Renal pelvis (tissue), 4 donors: ENCODE data around the gene KCNG3. TPM values are rescaled to one million over a fixed set of nuclear protein-coding genes. Genes with fewer than 3 reads are reported as not detected.

ENCODE experiments used
- DNase-seq: peaks from one replicate; pipeline ENCODE4 v3.0.0-alpha.2; 2013
- polyA plus RNA-seq, 3 donors: library from polyadenylated mRNA; unstranded; fragments of 120-200 nt; gene quantifications; one replicate each; pipeline ENCODE4 v1.2.1, GENCODE V29; 2013; ENCODE audit not compliant: insufficient read length in 3 of 3

Gene KCNG3
- polyA plus RNA-seq, 3 donors = 0.52 to 0.75 (median 0.65) TPM

DNA sequence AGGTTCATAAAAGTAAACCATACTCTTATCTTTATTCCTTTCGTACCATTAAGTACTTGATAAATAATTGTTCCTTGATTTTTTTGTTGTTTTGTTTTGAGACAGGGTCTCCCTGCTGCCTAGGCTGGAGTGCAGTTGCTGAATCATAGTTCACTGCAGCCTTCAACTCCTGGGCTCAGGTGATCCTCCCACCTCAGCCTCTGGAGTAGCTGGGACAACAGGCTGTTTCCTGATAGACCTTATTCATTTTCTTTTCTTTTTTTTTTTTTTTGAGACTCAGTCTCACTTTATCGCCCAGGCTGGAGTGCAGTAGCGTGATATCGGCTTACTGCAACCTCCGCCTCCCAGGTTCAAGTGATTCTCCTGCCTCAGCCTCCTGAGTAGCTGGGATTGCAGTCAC lies 5.5 kb downstream of the KCNG3 start:
- no peak for DNase-seq

DNA sequence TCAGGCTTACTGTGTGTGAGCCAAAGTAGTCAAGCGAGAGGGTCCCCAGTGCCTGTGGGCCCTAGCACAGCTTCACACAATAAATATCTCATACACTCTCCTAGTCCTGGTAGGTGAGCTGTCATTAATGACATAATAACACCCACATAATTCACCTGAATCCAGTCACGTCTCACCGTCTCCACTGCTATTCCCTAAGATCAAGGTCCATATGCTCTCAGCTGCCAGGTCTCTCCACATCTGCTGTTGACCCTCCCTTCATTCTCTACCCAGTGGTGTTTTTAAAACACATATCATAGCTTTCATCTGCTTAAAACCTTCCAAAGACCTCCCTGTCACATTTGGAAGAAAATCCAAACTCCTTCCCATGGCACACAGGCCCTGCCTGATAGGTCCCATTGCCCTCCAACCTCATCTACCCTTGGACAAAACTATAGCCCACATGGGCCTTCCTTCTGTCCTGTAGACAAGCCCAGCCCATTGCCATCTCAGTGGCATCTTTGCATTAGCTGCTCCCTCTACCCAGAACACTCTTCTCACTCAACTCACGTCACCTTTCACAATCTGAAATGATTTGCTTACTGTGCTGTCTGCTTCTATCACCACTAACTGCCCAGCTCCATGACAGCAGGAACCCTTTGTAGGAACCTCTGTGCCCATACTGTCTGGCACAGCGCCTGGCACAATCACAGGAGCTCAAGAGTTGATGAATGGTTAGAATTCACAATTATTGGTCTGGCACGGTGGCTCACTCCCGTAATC lies 7.5 kb downstream of the KCNG3 start:
- no peak for DNase-seq

DNA sequence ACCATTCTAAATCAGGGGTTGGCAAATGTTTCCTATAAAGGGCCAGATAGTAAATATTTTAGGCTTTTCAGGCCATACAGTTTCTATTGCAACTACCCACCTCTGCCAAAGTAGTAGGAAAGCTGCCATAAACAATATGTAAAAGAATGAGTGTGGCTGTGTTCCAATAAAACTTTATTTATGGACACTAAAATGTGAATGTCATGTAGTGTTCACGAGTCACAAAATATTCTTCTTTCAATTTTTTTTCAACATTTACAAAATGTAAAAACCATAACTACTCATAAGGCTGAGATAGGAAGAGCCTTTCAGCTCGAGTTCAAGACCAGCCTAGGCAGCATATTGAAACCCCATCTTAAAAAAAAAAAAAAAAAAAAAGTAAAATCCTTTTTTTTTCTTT lies 13.4 kb downstream of the KCNG3 start:
- no peak for DNase-seq

DNA sequence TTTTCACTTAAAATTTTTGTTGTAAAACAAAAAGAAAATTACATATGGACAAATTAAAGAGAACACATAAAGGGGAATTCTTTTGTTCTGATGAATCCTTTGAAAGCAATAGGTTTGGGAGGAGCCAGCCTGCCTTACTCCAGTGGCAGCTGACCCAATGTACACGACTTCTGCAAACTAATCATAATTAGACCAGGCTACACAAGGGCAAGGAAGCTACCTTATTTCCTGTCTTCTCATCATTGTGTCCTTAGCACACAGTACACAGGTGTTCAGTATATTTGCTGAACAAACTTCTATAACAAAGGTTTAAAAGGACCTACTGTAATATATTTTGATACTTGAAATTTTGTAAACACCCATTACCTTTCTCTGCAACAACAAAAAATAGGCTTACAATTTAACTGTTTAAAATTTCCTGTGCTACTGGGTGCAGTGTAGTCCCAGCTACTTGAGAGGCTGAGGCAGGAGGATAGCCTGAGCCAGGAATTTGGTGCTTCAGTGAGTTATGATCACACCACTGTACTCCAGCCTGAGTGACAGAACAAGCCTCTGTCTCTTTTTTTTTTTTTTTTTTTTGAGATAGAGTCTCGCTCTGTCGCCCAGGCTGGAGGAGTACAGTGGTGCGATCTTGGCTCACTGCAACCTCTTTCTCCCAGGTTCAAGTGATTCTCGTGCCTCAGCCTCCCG lies 18.9 kb downstream of the KCNG3 start:
- no peak for DNase-seq

DNA sequence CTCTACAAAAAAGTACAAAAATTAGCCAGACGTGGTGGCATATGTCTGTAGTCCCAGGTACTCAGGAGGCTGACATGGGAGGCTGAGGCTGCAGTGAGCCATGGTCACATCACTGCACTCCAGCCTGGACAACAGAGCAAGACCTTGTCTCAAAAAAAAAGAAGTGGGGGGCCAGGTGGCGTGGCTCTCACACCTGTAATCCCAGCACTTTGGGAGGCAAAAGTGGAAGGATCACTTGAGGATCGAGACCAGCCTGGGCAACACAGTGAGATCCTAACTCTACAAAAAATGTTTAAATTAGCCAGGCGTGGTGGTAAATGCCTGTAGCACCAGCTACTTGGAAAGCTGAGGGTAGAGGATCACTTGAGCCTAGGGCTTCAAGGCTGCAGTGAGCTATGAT lies 23.1 kb downstream of the KCNG3 start:
- no peak for DNase-seq

DNA sequence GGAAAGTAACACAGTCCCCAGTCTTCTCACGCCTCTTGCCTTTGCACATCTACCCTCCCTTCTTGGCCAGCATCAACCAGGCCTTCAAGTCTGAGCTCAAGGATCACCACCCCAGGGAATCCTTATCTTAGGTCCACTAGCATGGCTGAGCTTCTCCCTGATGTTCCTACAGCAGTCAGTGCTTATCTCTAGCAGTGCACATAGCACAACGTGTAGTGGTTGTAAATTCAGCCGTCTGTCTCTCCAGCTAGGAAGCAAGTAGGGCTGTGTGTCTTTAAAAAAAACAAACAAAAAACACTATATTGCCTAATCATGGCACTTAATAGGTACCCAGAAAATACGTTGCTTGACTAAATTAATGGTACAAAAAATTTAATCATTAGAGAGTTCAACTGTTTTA lies 29.2 kb downstream of the KCNG3 start:
- no peak for DNase-seq

DNA sequence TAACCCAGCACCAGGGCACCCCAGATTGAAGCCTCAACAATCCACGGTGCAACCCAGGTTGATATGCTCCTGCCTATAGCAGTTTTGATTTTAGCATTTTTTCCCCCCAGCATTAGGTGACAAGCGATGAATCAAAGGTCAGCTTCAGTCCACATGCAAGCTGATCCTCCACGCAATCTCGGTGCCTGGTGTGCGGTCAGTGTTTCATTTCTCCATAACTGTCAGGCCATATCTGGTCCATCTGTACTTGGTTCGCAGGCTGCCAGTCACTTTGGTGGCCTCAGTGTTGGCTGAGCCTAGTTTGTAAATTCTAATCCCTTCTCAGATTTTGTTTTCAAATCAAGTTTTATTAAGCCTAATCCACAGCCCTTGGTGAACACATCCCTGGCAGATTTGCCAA lies 30.2 kb downstream of the KCNG3 start:
- no peak for DNase-seq

DNA sequence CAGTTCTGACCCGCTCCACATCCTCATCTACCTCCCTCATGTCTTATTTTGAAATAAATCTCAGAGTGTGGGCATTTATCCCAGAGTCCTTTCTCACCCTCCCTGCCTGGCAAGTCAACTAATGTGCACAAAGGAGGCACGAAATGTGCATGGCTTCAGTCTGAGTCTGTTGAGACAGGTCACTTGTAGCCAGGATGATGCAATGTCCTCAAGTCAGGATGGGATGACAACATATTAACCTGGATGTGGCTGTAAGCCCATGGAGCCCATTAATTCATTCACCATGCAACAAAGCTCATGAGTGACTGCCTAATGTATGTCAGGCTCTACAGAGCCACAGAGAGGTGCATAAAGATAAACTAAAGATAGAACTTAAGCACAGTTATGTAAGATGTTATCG lies 34.5 kb downstream of the KCNG3 start:
- no peak for DNase-seq

DNA sequence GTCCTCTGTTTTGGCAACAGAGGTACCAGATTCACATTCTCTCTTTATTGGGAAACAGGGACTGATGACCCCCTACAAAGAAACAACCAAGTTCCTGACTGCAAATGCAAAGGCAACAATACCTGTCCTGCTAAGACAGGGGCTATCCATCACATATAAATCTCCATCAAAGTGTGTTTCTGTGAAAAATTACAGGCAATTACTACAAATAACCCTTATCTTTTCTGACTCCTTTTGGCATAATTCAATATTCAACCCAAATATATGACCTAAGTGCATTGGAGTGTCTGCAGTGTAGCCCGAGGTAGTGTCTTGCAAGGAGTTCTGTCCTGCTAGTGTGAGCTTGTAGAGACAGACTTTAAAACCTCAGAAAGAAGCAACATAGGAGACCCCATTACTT lies 35.4 kb downstream of the KCNG3 start:
- DNase-seq = no peak

DNA sequence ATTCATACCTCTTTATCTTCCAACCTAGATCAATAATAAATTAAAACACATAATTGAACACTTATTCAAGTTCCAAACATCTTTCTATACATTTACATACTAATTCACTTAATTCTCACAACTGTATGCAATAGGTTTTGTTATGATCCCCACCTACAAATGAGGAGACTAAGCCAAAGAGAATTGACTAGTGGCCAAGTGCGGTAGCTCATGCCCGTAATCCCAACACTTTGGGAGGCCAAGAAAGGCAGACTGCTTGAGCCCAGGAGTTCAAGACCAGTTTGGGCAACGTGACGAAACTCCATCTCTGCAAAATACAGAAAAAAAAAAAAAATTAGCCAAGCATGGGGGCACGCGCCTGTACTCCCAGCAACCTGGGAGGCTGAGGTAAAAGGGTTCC lies 36.8 kb downstream of the KCNG3 start:
- DNase-seq = no peak

DNA sequence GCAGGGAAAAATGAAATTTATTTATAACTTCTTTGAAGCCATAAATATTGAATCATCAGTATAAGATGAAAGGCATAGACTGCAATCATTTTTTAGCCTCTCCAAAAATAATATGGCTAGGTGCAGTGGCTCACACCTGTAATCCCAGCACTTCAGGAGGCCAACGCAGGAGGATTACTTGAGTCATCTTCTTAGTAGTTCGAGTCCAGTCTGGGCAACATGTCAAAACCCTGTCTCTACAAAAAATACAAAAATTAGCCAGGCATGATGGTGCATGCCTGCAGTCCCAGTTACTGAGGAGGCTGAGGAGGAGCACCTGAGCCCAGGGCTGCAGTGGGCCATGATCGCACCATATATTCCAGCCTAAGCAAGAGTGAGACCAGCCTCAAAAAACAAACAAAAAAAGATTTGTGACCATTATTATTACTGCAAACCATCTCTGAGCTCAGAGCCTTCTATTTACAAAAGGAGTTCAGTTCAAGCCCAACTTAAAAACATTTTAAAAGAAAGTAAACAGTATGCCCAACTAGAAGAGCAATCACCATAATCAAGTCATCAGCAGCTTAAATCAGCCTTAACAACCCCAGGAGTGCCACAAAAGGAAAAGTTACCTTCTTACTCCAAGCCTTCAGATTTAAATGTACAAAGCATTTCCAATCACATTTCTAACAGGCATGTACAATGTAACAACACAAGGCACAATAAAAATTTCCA lies 37.5 kb downstream of the KCNG3 start:
- DNase-seq = no peak

DNA sequence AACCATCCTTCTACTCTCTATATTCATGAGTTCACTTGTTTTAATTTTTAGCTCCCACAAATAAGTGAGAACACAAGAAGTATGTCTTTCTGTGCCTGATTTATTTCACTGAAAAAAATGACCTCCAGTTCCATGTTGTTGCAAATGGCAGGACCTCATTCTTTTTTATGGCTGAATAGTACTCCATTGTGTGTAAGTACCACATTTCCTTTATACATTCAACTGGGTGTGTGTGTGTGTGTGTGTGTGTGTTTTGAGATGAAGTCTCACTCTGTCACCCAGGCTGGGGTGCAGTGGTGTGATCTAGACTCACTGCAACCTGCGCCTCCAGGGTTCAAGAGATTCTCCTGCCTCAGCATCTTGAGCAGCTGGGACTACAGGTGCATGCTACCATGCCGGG lies 41.2 kb downstream of the KCNG3 start:
- DNase-seq = no peak

DNA sequence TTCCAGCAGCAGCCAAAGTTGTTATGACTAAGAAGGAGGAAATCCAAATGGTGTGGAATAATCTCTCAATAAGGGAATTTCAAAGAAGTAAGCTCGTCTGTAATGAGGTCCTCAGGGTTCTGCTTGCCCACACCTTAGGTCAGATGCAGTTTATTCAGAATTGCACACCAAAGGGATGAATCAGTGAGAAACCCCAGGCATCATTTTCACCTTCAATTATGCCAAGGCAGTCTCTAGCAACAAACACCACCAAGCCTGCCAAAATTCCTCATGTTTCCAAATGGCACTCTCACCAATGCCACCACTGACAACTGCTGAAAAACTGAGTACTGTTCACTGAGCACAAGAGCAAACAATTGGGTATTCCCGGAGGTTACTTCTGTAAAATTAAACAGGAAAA lies 43.6 kb downstream of the KCNG3 start:
- no peak for DNase-seq

DNA sequence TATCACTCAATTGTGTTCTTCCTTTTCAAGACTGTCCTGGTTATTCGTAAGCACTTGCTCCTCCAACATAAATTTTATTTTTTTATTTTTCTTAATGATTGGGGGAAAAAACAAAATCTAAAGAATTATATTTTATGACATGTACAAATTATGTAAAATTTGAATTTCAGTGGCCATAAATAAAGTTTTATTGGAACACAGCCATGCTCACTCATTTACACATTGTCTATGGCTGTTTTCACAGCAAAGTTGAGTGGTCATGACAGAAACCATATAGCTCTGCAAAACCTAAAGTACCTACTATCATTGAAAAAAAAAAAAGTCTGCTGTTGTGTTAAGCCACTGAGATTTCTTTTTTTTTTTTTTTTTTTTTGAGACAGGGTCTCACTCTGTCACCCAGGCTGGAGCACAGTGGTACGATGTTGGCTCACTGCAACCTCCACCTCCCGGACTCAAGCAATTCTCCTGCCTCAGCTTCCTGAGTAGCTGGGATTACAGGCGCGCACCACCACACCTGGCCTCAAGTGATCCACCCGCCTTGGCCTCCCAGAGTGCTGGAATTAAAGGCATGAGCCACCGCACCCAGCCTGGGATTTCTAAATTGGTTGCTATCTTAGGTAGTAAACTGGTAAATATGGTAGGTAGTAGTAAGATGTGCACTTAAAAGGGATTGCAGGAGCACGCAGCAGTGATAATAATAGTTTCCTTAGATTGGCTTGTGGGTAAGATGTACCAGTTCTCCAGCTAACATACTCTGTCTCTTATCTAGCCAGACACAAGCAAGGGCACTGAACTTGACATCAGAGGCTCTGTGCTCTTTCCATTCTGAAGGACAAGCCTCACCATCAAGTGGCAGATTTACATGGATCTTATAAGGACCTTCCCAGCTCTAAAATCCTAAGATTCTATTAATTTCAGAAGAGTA lies 44.4 kb downstream of the KCNG3 start:
- DNase-seq = no peak

DNA sequence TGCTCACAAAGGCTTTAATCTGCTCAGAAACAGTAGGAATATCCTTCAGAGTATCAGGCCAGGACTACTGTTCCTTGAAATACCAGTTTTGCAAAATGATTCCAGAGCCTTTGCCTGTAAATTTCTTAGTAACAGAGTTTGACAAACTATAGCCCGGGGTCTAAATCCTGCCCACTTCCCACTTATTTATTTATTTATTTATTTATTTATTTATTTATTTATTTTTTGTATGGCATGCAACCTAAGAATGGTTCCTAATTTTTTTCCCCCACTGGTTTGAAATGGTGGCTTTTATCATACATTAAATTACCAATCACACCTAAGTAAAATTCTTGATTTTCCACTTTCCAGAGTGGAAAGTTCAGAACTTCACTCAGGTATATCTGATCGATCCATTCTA lies 45.6 kb downstream of the KCNG3 start:
- no peak for DNase-seq

DNA sequence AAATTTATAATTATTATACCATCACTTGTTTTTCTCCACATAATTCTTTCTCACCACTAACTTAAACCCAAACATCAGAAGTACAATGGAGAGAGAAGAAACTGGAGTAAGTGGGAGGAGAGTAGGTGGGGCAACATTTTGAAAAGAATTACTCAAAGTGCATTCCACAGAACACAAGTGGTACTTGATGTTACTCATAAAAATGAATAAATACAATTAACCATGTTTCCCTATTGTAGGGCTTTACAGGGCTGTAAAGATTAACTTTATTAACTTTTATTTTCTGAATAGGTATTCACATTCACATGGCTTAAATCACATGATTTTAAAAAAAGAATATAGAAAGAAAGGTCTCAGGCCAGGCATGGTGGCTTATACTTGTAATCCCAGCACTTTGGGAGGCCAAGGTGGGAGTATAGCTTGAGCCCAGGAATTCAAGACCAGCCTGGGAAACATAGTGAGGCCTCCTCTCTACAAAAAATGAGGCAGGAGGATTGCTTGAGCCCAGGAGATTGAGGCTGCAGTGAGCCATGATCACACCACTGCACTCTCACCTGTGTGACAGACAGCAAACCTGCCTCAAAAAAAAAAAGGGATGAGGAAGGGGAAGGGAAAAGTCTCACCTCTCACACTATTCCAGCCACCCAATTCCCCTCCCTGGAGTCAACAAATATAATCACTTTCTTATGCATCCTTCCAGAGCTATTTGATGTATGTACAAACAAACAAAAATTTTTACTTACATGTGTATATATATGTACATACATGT lies 47.1 kb downstream of the KCNG3 start:
- no peak for DNase-seq

DNA sequence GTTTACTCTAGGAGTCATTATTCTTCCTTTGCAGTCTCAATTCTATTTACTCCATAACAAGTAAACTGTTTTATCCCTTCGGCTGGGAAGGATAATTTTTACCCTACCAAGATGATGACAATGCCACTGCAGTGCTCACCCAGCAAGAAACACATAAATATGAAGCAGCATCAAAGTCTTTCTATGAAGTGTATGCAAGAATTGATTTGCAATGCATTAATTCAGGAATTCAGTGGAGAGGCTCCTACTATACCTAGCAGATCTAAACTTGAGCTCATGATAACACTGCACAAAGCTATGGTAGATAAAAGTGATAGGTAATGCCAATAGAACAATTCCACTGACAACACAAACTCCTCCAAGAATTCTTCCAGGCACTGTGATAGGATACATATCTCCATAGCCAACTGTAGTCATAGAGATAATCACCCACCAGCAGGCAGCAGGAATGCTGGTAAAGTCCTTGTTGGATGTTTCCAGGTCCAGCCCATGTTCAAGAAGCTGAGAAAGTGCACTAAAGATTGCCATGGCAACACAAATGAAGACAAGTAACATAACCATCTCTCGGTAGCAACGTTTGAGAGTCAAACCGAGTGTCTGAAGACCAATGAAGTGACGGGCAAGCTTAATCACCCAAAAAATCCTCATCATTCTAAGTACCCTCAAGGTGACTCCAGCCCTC lies 49.9 kb downstream of the KCNG3 start:
- DNase-seq = no peak

DNA sequence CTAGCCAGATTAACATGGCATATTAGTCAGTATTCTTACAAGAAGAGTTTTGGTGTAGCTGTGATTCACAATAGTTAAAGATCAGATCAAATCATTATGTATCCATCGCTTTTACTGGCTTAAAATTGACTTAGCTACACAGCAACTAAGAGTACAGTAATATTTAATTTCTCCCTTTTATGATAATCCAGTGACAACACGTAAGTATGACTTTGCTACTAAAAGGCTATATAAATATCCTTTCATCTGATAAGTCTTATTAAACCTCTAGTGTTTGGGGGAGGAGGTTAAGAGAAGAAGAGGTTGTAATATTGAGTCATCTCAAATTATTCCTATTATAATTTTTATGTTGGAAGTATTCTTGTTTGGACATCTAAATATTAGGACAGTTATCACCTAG lies 51.0 kb downstream of the KCNG3 start:
- no peak for DNase-seq

DNA sequence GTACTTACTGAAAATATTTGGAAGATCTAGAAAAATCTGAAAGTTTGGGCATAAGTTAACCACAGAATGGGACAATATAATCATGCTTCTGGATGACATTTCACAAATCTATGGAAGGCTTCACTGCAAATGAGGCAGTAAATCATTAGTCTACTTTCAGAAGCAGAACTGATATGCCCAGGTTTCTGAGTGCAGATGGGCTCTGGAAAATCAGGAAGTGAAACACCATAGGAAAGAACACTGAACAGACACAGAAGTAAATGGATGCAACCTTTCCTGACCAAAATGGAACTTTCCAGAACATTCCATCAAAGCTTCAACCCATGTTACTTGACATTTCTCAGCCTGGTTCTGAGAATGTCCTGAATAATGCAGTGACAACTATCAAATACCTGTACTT lies 55.1 kb downstream of the KCNG3 start:
- no peak for DNase-seq

DNA sequence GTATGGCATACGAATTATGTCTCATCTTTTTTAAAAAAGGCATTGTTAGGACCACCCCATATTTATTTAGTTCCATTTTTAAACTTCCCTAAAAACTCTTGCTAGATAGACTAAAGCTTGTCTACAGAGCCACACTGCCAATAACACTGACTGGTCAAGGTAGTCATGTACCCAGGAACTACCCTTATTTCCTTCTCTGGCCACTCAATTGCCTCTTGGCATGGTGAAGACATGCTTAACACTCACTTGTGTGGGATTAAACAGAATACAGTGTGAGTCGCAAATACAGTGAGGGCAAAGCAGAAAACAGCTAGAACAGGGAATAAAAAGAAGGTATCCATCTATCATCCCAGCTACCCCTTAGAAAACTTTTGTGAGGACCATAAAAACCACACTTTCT lies 57.4 kb downstream of the KCNG3 start:
- DNase-seq = no peak

DNA sequence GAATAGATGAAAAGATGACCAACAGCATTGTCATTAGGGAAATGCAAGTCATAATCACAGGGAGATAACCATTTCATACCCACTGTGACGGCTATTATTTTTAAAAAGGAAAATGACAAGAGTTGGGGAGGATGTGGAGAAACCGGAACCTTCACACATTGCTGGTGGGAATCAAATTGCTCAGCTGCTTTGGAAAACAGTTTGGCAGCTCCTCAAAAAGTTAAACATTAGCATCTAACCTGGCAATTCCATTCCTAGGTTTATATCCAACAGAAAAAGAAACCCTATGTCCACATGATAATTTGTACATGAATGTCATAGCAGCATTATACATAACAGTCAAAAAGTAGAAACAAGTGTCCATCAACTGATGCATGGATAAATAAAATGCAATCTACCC lies 58.2 kb downstream of the KCNG3 start:
- no peak for DNase-seq
